Kasumi-1 (cell line): ENCODE results near the gene MED25.
A peak's percentile ranks its signal among the peaks of the same experiment; 100 is the strongest.

Source experiments
- DNase-seq, 2 experiments: peaks; one replicate each; lab custom pipeline; 2025; lab: John Stamatoyannopoulos, UW

Gene MED25

GRCh38 chr19:49844138-49845095, 26.3 kb downstream of the MED25 start:
- DNase-seq, result no peak

GRCh38 chr19:49845414-49845813, 27.3 kb downstream of the MED25 start:
- DNase-seq, result no peak

GRCh38 chr19:49846408-49846807, 28.3 kb downstream of the MED25 start:
- DNase-seq, result no peak

GRCh38 chr19:49847731-49848696, 29.9 kb downstream of the MED25 start:
- peak; percentile 59 to 65 for DNase-seq

GRCh38 chr19:49848938-49849337, 30.8 kb downstream of the MED25 start:
- DNase-seq, result no peak

GRCh38 chr19:49849433-49850220, 31.5 kb downstream of the MED25 start:
- no peak for DNase-seq

GRCh38 chr19:49850221-49850486, 32.1 kb downstream of the MED25 start:
- no peak for DNase-seq

- peak; percentile 85 to 86 for DNase-seq
Measured at GRCh38 chr19:49850487-49851342, 32.6 kb downstream of the MED25 start, which contains the start of gene PTOV1. Gene PTOV1, plus strand, starts transcription at chr19:49851159.

GRCh38 chr19:49851456-49852259, 33.6 kb downstream of the MED25 start:
- DNase-seq, result peak in 1 of 2 experiments; percentile 20

- no peak for DNase-seq
Measured at GRCh38 chr19:49852631-49853126, 34.6 kb downstream of the MED25 start.

- DNase-seq, result no peak
Measured at GRCh38 chr19:49853852-49854377, 35.8 kb downstream of the MED25 start.

GRCh38 chr19:49854378-49855263, 36.5 kb downstream of the MED25 start:
- DNase-seq, result no peak

GRCh38 chr19:49855277-49855675, 37.2 kb downstream of the MED25 start:
- DNase-seq, result no peak

GRCh38 chr19:49855676-49856573, 37.8 kb downstream of the MED25 start:
- DNase-seq, result no peak

GRCh38 chr19:49856574-49857021, 38.5 kb downstream of the MED25 start:
- no peak for DNase-seq

- no peak for DNase-seq
Measured at GRCh38 chr19:49857061-49857837, 39.2 kb downstream of the MED25 start.

GRCh38 chr19:49857838-49858087, 39.7 kb downstream of the MED25 start:
- DNase-seq, result no peak
